ENCODE results near the gene BMP6. TPM values are rescaled to one million over a fixed set of nuclear protein-coding genes. Genes with fewer than 3 reads are reported as not detected.

BMP6 gene
- total RNA-seq, 1 experiment from 2014 or later = 0.28 TPM

DNA sequence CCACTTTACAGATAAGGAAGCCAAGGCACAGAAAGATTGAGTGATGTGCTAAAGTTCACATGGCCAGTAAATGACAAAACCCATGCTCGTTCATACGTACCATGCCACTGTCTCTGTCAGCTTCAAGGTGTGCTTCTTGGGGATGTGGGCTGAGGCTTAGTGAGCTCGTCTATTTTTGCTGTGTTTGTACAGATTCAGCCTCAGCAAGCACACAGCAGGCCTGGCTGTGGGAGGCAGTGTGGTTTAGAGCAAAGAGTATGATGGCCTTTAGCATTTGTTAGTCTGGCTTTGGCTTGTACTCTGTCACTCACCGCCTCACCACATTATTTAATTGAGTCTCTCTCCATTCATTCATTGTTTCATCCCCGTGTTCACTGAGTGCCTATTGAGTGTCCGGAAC lies 55.3 kb downstream of the BMP6 start:
- Histone ChIP-seq H2BK15ac (ENCODE audit: low read depth, low read length) (no peak overlapping the region), H3K23ac (ENCODE audit: insufficient read length, low read depth, low read length) (no peak overlapping the region), H3K4me2 (ENCODE audit: insufficient read depth, insufficient read length, low read length) (no peak overlapping the region), H3K18ac (ENCODE audit: insufficient read length, low read depth, low read length) (no peak overlapping the region), H3K23me2 (ENCODE audit: insufficient read length, low read depth, low read length, poor library complexity, severe bottlenecking) (no peaks in the 10 kb centered on the region), H2BK12ac (ENCODE audit: insufficient read length, low read depth, low read length) (no peak overlapping the region), H4K91ac (ENCODE audit: insufficient read length, low read depth, low read length) (no peak overlapping the region), H3K14ac (ENCODE audit: insufficient read depth, low read length) (no peak overlapping the region), H2BK20ac (ENCODE audit: low read depth, low read length, poor library complexity, severe bottlenecking) (no peak overlapping the region), H3K27ac (ENCODE audit: insufficient read length, low read depth, low read length) (no peak overlapping the region), H2BK5ac (ENCODE audit: insufficient read length, low read length) (no peak overlapping the region), H3K4me1 (ENCODE audit: insufficient read depth, low read length) (no peaks in the 10 kb centered on the region), H3K27me3 (ENCODE audit: insufficient read depth, low read length) (no peaks in the 10 kb centered on the region), H2AFZ (ENCODE audit: low read length) (no peak overlapping the region), H2AK5ac (ENCODE audit: insufficient read length, low read length) (no peak overlapping the region), H4K20me1 (ENCODE audit: control insufficient read depth, insufficient read depth, insufficient read length) (no peaks in the 10 kb centered on the region), H4K8ac (replicated peaks; ENCODE audit: insufficient read length, low read depth, low read length) (no peak overlapping the region), H3K79me1 (ENCODE audit: insufficient read depth, low read depth, low read length, poor library complexity, severe bottlenecking) (no peaks in the 10 kb centered on the region), H3K9ac (ENCODE audit: extremely low read depth, insufficient read length, low read length) (no peak overlapping the region), H2BK120ac (ENCODE audit: low read depth, low read length, poor library complexity, severe bottlenecking) (no peak overlapping the region), H4K5ac (ENCODE audit: insufficient read length, low read depth, low read length) (no peak overlapping the region), H3K56ac (ENCODE audit: insufficient read length, low read depth, low read length) (no peak overlapping the region), H3K9me3 (ENCODE audit: control insufficient read depth, low read depth, low read length) (no peaks in the 10 kb centered on the region), H3T11ph (ENCODE audit: low read length) (no peak overlapping the region), H3K79me2 (ENCODE audit: insufficient read depth, low read length) (no peaks in the 10 kb centered on the region), H3K4ac (ENCODE audit: low read depth, low read length) (no peak overlapping the region)
- peaks cover 0 to 2% of the 10 kb centered on the region in 2 experiments; a peak in 1 of 5 replicates for H3K9me3 Mint-ChIP-seq
- H3K27me3 Mint-ChIP-seq (ENCODE audit: low read depth) = peaks cover 1% of the 10 kb centered on the region; the same call in 1 of the 2 replicates
- no peaks in the 10 kb centered on the region for H3K4me1 Mint-ChIP-seq
- H3K27ac Mint-ChIP-seq = no peak overlapping the region
- DNase-seq = no peak
- H3K36me3 Mint-ChIP-seq (ENCODE audit: insufficient read depth in 1 of 3, low read depth in 3 of 3) = no peaks in the 10 kb centered on the region; a peak in 1 of 7 replicates
- no peak for TF ChIP-seq CTCF (conservative IDR thresholded peaks at IDR 0.05)
- no CpG with 5 or more reads among the region's 6 CpGs for WGBS (ENCODE audit: extremely low coverage, insufficient read length, low lambda C conversion rate)
- no peak overlapping the region for H3K4me3 Mint-ChIP-seq
